Measurements from ENCODE around the gene TXNL4B. TPM values are rescaled to one million over a fixed set of nuclear protein-coding genes. Genes with fewer than 3 reads are reported as not detected.

The TXNL4B gene
- total and polyA plus RNA-seq, 9 of the 15 experiments (the other 6 are each of a cell fraction or from before 2014, with no cell fraction given) = 11.9 to 38.0 (median 22.3) TPM

DNA sequence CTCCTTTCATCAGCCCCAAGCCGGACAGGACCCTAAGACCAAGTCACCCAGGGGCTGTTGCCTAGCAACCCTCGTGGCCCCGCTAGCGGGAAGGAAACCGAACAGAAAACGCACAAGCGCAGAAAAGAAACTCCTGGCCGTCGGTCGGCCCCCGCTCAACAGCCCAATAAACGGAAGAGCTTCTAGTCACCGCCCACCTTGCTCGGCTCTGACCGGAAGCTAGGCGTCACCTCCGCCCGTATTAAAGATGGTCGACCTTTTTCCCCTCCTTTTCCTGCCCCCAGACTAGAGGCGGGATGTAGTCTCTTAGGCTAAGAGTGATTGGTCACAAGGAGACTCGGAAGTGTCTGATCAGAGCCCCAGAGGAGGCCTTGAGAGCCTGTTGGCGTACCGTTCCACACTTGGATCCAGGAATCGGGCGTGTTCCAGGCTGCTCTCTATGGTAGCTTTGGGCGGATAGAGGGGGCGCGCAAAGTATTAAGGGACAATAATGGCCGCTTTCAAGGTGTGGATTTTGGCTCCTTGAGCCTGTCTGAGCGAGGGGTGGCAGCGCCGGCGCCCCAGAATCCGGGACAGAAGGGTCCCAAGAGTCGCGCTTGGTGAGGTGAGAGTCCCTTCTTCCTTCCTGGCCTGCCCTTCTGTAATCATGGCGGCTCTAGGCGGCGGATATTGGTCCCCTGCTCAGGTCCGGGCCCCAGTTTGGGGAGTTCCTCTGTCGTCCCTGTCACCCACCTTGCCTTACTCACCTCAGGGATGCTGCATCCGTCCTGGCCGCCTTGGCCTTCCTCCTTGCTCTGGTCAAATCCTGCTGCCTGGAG, at the start of gene TXNL4B, which contains the start of gene DHX38 (continued):
- peak; percentile 5 for TF ChIP-seq NEUROD1 (IDR thresholded peaks at IDR 0.05; ENCODE audit: borderline replicate concordance, low read depth, low read length, partially characterized antibody)
- TF ChIP-seq GATA2 (CRISPR knock-in tag; IDR thresholded peaks at IDR 0.05) = no peak
- TF ChIP-seq RAD51 (IDR thresholded peaks at IDR 0.05; ENCODE audit: borderline replicate concordance, low read depth) = no peak
- TF ChIP-seq MAFK (IDR thresholded peaks at IDR 0.05; ENCODE audit: low read length) = no peak
- TF ChIP-seq ZFP36 (IDR thresholded peaks at IDR 0.05; ENCODE audit: low read depth, low read length, partially characterized antibody) = no peak
- TF ChIP-seq JUND (IDR thresholded peaks at IDR 0.05; ENCODE audit: borderline replicate concordance, low read depth, low read length) = no peak; the same call in none of the 2 replicates
- TF ChIP-seq JUND (tag; IDR thresholded peaks at IDR 0.05; ENCODE audit: borderline replicate concordance, low read depth, low read length) = peak; percentile 41; the same call in 1 of the 3 replicates
- TF ChIP-seq TSC22D4 (tag; IDR thresholded peaks at IDR 0.05) = no peak
- TF ChIP-seq FOXM1 (IDR thresholded peaks at IDR 0.05; ENCODE audit: low read depth) = no peak
- TF ChIP-seq FOXM1 (CRISPR knock-in tag; IDR thresholded peaks at IDR 0.05; ENCODE audit: low read depth) = no peak
- no peak for TF ChIP-seq CCNT2 (IDR thresholded peaks at IDR 0.05; ENCODE audit: borderline replicate concordance, extremely low read depth, insufficient read length, low read depth, low read length)
- no peak for TF ChIP-seq ZBTB1 (CRISPR knock-in tag; IDR thresholded peaks at IDR 0.05; ENCODE audit: borderline replicate concordance, low read depth)
- TF ChIP-seq, protein P1, sequence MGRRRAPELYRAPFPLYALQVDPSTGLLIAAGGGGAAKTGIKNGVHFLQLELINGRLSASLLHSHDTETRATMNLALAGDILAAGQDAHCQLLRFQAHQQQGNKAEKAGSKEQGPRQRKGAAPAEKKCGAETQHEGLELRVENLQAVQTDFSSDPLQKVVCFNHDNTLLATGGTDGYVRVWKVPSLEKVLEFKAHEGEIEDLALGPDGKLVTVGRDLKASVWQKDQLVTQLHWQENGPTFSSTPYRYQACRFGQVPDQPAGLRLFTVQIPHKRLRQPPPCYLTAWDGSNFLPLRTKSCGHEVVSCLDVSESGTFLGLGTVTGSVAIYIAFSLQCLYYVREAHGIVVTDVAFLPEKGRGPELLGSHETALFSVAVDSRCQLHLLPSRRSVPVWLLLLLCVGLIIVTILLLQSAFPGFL (CRISPR knock-in tag; IDR thresholded peaks at IDR 0.05) = no peak
- no peak for TF ChIP-seq NFATC3 (IDR thresholded peaks at IDR 0.05)
- TF ChIP-seq ZNF644 (tag; IDR thresholded peaks at IDR 0.05; ENCODE audit: low read depth) = 0 out of 2 replicates have a peak, but pooled peaks have one; percentile 45
- peak; percentile 22; the same call in 1 of the 2 replicates for TF ChIP-seq ATF3 (IDR thresholded peaks at IDR 0.05)
- TF ChIP-seq ATF3 (CRISPR knock-in tag; conservative IDR thresholded peaks at IDR 0.05) = 0 out of 2 replicates have a peak, but pooled peaks have one; percentile 45
- peak; percentile 89 for TF ChIP-seq KDM5B (IDR thresholded peaks at IDR 0.05; ENCODE audit: insufficient replicate concordance, low read depth, low read length)
- TF ChIP-seq PRMT5 (CRISPR knock-in tag; IDR thresholded peaks at IDR 0.05) = no peak
- no peak for TF ChIP-seq ZNF699 (CRISPR knock-in tag; IDR thresholded peaks at IDR 0.05; ENCODE audit: insufficient replicate concordance)
- TF ChIP-seq MTF1 (CRISPR knock-in tag; IDR thresholded peaks at IDR 0.05; ENCODE audit: borderline replicate concordance) = no peak
- no peak for TF ChIP-seq ZNF431 (CRISPR knock-in tag; IDR thresholded peaks at IDR 0.05)
- TF ChIP-seq TBL1XR1 (IDR thresholded peaks at IDR 0.05; ENCODE audit: low read length in 2 of 2) = peak in 1 of 2 experiments; percentile 37; a peak in 2 of 4 replicates
- no peak for TF ChIP-seq CREBBP (IDR thresholded peaks at IDR 0.05; ENCODE audit: low read depth, low read length)
- TF ChIP-seq IRF2 (CRISPR knock-in tag; IDR thresholded peaks at IDR 0.05) = no peak
- TF ChIP-seq GABPB2 (CRISPR knock-in tag; conservative IDR thresholded peaks at IDR 0.05) = no peak
